H9 (cell line): ENCODE results near the gene RASGRF1. TPM values are rescaled to one million over a fixed set of nuclear protein-coding genes. Genes with fewer than 3 reads are reported as not detected.

ENCODE experiments used
- DNase-seq: peaks from one replicate; pipeline ENCODE4 v3.0.0-alpha.2; 2017
- H2AFZ ChIP-seq: one replicate; pipeline ENCODE4 v1.6.1; 2013; ENCODE audit warnings: mild to moderate bottlenecking, low read length, control low read depth, moderate library complexity
- H2AK5ac ChIP-seq: 2 replicates; pipeline ENCODE4 v1.6.1; 2013; ENCODE audit warnings: low read length, control low read depth, mixed read lengths; ENCODE audit not compliant: insufficient read length
- H2BK120ac ChIP-seq: one replicate; pipeline ENCODE4 v1.6.1; 2013; ENCODE audit warnings: low read depth, mild to moderate bottlenecking, low read length, control low read depth, inconsistent platforms; ENCODE audit not compliant: poor library complexity, severe bottlenecking
- H2BK12ac ChIP-seq: 2 replicates; pipeline ENCODE4 v1.6.1; 2013; ENCODE audit warnings: low read length, control low read depth, mixed read lengths, low read depth; ENCODE audit not compliant: insufficient read length
- H2BK15ac ChIP-seq: 2 replicates; pipeline ENCODE4 v1.6.1; 2013; ENCODE audit warnings: low read depth, low read length, control low read depth
- H2BK20ac ChIP-seq: one replicate; pipeline ENCODE4 v1.6.1; 2013; ENCODE audit warnings: low read depth, mild to moderate bottlenecking, low read length, control low read depth, inconsistent platforms; ENCODE audit not compliant: poor library complexity, severe bottlenecking
- H2BK5ac ChIP-seq: 2 replicates; pipeline ENCODE4 v1.6.1; 2013; ENCODE audit warnings: low read length, control low read depth, mixed read lengths; ENCODE audit not compliant: insufficient read length
- H3K14ac ChIP-seq: 2 replicates; pipeline ENCODE4 v1.6.1; 2013; ENCODE audit warnings: low read length, control low read depth; ENCODE audit not compliant: insufficient read depth
- H3K18ac ChIP-seq: 2 replicates; pipeline ENCODE4 v1.6.1; 2013; ENCODE audit warnings: low read depth, mild to moderate bottlenecking, mixed read lengths, low read length, control low read depth; ENCODE audit not compliant: insufficient read length
- H3K23ac ChIP-seq: 2 replicates; pipeline ENCODE4 v1.6.1; 2013; ENCODE audit warnings: low read length, control low read depth, mixed read lengths, low read depth; ENCODE audit not compliant: insufficient read length
- H3K23me2 ChIP-seq: 2 replicates; pipeline ENCODE4 v1.6.1; 2013; ENCODE audit warnings: low read depth, mild to moderate bottlenecking, mixed read lengths, low read length, control low read depth; ENCODE audit not compliant: insufficient read length, poor library complexity, severe bottlenecking
- H3K27ac ChIP-seq: 2 replicates; pipeline ENCODE4 v1.5.1; 2013; ENCODE audit warnings: low read length, control low read depth, mixed read lengths, low read depth; ENCODE audit not compliant: insufficient read length
- H3K27me3 ChIP-seq: 2 replicates; pipeline ENCODE4 v1.6.1; 2013; ENCODE audit warnings: low read length, control low read depth, inconsistent platforms; ENCODE audit not compliant: insufficient read depth
- H3K4ac ChIP-seq: 2 replicates; pipeline ENCODE4 v1.6.1; 2013; ENCODE audit warnings: low read depth, mild to moderate bottlenecking, control low read depth, inconsistent platforms, low read length, moderate library complexity
- H3K4me1 ChIP-seq: 2 replicates; pipeline ENCODE4 v1.6.1; 2013; ENCODE audit warnings: low read length, control low read depth, inconsistent platforms; ENCODE audit not compliant: insufficient read depth
- H3K4me2 ChIP-seq: 2 replicates; pipeline ENCODE4 v1.6.1; 2013; ENCODE audit warnings: low read length, control low read depth, mixed read lengths; ENCODE audit not compliant: insufficient read length, insufficient read depth
- H3K56ac ChIP-seq: 2 replicates; pipeline ENCODE4 v1.6.1; 2013; ENCODE audit warnings: low read depth, mild to moderate bottlenecking, mixed read lengths, low read length, control low read depth; ENCODE audit not compliant: insufficient read length
- H3K79me1 ChIP-seq: 2 replicates; pipeline ENCODE4 v1.6.1; 2013; ENCODE audit warnings: low read depth, mild to moderate bottlenecking, moderate library complexity, low read length, control low read depth, inconsistent platforms; ENCODE audit not compliant: insufficient read depth, poor library complexity, severe bottlenecking
- H3K79me2 ChIP-seq: 2 replicates; pipeline ENCODE4 v1.6.1; 2013; ENCODE audit warnings: low read length, control low read depth, inconsistent platforms; ENCODE audit not compliant: insufficient read depth
- H3K9ac ChIP-seq: 2 replicates; pipeline ENCODE4 v1.6.1; 2013; ENCODE audit warnings: low read length, control low read depth, mixed read lengths; ENCODE audit not compliant: insufficient read length; ENCODE audit errors: extremely low read depth
- H3K9me3 ChIP-seq: one replicate; pipeline ENCODE4 v1.6.1; 2013; ENCODE audit warnings: low read depth, low read length, inconsistent platforms; ENCODE audit not compliant: control insufficient read depth
- H3T11ph ChIP-seq: one replicate; pipeline ENCODE4 v1.6.1; 2013; ENCODE audit warnings: mild to moderate bottlenecking, low read length, control low read depth, inconsistent platforms
- H4K20me1 ChIP-seq: one replicate; pipeline ENCODE4 v1.6.1; 2013; ENCODE audit not compliant: control insufficient read depth, insufficient read length, insufficient read depth
- H4K5ac ChIP-seq: 2 replicates; pipeline ENCODE4 v1.6.1; 2013; ENCODE audit warnings: low read depth, mild to moderate bottlenecking, mixed read lengths, low read length, control low read depth; ENCODE audit not compliant: insufficient read length
- H4K8ac ChIP-seq: replicated peaks from 2 replicates; pipeline ENCODE4 v1.6.1; 2013; ENCODE audit warnings: low read length, control low read depth, mixed read lengths, low read depth; ENCODE audit not compliant: insufficient read length
- H4K91ac ChIP-seq: 2 replicates; pipeline ENCODE4 v1.6.1; 2013; ENCODE audit warnings: low read depth, mild to moderate bottlenecking, moderate library complexity, mixed read lengths, low read length, control low read depth; ENCODE audit not compliant: insufficient read length
- H3K27ac Mint-ChIP-seq, 3 experiments: 2 replicates in 2 of 3; 3 replicates in 1 of 3; pipeline ENCODE4 v1.8.0; 2020 to 2021; ENCODE audit warnings: mixed read lengths in 3 of 3, mild to moderate bottlenecking in 1 of 3, moderate library complexity in 1 of 3
- H3K27me3 Mint-ChIP-seq: 2 replicates; pipeline ENCODE4 v1.8.0; 2021; ENCODE audit warnings: low read depth, mild to moderate bottlenecking, moderate library complexity, mixed read lengths
- H3K36me3 Mint-ChIP-seq, 3 experiments: 2 replicates in 2 of 3; 3 replicates in 1 of 3; pipeline ENCODE4 v1.8.0; 2020 to 2021; ENCODE audit warnings: low read depth in 3 of 3, mixed read lengths in 3 of 3; ENCODE audit not compliant: insufficient read depth in 1 of 3
- H3K4me1 Mint-ChIP-seq, 2 experiments: 2 replicates each; pipeline ENCODE4 v1.8.0; 2020; ENCODE audit warnings: mixed read lengths in 2 of 2
- H3K4me3 Mint-ChIP-seq, 2 experiments: 2 replicates in 1 of 2; 3 replicates in 1 of 2; pipeline ENCODE4 v1.8.0; 2020 to 2021; ENCODE audit warnings: mild to moderate bottlenecking in 2 of 2, mixed read lengths in 2 of 2, moderate library complexity in 1 of 2
- H3K9me3 Mint-ChIP-seq, 2 experiments: 2 replicates in 1 of 2; 3 replicates in 1 of 2; pipeline ENCODE4 v1.8.0; 2020; ENCODE audit warnings: mild to moderate bottlenecking in 2 of 2, mixed read lengths in 2 of 2, moderate library complexity in 1 of 2
- CTCF ChIP-seq: fragments of 200-600 bp; sonication (generic); conservative IDR thresholded peaks from 3 replicates; pipeline ENCODE4 v1.8.0; 2021; ENCODE audit warnings: antibody characterized with exemption, mild to moderate bottlenecking
- whole genome bisulfite sequencing: extraction: QIAGEN DNeasy Blood & Tissue Kit; methylation state at CpG from one replicate; pipeline ENCODE4 v1.1.7; 2013; ENCODE audit warnings: missing lambda C conversion rate, low lambda C conversion rate, mixed read lengths; ENCODE audit not compliant: insufficient read length; ENCODE audit errors: extremely low coverage; 5-methylcytosine and 5-hydroxymethylcytosine counted together
- total RNA-seq: library from RNA; stranded (reverse); gene quantifications from 2 replicates; pipeline ENCODE4 v1.2.1, GENCODE V29; 2021

Gene RASGRF1
- total RNA-seq, 1 experiment from 2014 or later: 0.48 TPM

GRCh38 chr15:78951841-78952238 lies 138.7 kb downstream of the RASGRF1 start:
- H2AFZ ChIP-seq: no peak overlapping the region

More at GRCh38 chr15:78951841-78952238, 138.7 kb downstream of the RASGRF1 start:
- H3K79me1 ChIP-seq: no peaks in the 10 kb centered on the region
- H2BK20ac ChIP-seq: no peak overlapping the region
- DNase-seq: no peak
- no peak overlapping the region for H4K91ac ChIP-seq
- H2AK5ac ChIP-seq: no peak overlapping the region
- H4K5ac ChIP-seq: no peak overlapping the region
- H3K4ac ChIP-seq: no peak overlapping the region
- H3K9me3 ChIP-seq: no peaks in the 10 kb centered on the region
- no peak overlapping the region for H3K56ac ChIP-seq
- H3K79me2 ChIP-seq: no peaks in the 10 kb centered on the region
- no peak for TF ChIP-seq CTCF
- H4K20me1 ChIP-seq: no peaks in the 10 kb centered on the region
- H3K27me3 Mint-ChIP-seq: peaks cover 15% of the 10 kb centered on the region
- no peak overlapping the region for H3T11ph ChIP-seq
- H3K4me3 Mint-ChIP-seq: no peak overlapping the region
- no peak overlapping the region for H2BK5ac ChIP-seq
- no peak overlapping the region for H3K23ac ChIP-seq
- no peaks in the 10 kb centered on the region for H3K9me3 Mint-ChIP-seq
- H3K36me3 Mint-ChIP-seq: no peaks in the 10 kb centered on the region
- H3K18ac ChIP-seq: no peak overlapping the region
- H2BK15ac ChIP-seq: no peak overlapping the region
- no peak overlapping the region for H3K14ac ChIP-seq
- no peak overlapping the region for H2BK120ac ChIP-seq
- H4K8ac ChIP-seq: no peak overlapping the region
- no peak overlapping the region for H3K9ac ChIP-seq
- WGBS: no CpG with 5 or more reads among the region's 4 CpGs
- no peak overlapping the region for H3K4me2 ChIP-seq
- H3K4me1 ChIP-seq: peaks cover 3% of the 10 kb centered on the region; the same call in 1 of the 2 replicates
- no peak overlapping the region for H3K27ac ChIP-seq
- H3K4me1 Mint-ChIP-seq: peaks cover 31 to 32% of the 10 kb centered on the region in 2 experiments
- H3K27ac Mint-ChIP-seq: no peak overlapping the region; a peak in 1 of 7 replicates
- H3K27me3 ChIP-seq: no peaks in the 10 kb centered on the region; the same call in 1 of the 2 replicates
- no peaks in the 10 kb centered on the region for H3K23me2 ChIP-seq
- no peak overlapping the region for H2BK12ac ChIP-seq
